ENCODE data around the gene KCNC1. TPM values are rescaled to one million over a fixed set of nuclear protein-coding genes. Genes with fewer than 3 reads are reported as not detected.

Gene KCNC1
- total RNA-seq, 4 donors from 2014 or later: not detected

DNA sequence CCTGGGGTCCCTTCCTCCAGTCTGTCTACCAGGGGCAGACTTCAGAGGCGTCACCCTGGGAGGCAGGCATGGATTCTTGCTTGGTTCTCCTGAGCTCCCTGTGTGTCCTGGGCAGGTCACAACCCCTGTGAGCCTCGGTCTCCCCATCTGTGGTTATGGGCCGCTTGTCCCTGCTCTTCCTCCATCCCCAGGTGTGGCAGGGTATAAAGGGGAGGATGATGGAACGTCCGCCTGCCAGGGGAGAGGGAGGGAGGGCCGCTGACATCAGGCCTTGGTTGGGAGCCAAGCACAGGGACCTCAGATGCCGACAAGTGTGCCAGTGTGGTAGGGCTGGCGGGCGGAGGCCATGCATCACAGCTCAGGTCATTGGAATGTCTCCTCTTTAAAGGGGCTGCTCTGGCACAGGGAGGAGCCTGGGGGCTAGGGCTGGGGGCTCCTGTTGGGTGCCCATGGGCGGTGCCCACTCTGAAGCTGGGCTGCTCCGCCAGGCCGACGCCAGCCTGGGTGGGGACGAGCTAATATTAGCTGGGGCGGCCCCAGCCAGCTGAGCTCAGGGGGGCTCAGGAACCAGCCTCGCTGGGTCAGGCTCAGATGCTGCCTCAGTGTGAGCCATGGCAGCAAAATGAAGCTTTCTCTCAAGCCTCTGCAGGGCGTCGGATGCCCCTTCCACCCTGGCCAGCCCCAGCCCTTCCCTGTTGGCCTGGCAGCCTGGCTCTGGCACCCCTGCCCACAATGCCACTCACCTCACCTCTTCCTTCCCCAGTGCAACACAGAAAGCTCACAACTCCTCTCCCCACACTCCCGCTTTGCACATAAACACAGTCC, 12.8 kb downstream of the KCNC1 start:
- no peaks in the 10 kb centered on the region for H3K4me1 ChIP-seq
- H3K9me3 ChIP-seq: no peaks in the 10 kb centered on the region
- H3K27me3 ChIP-seq: peaks cover 0 to 28% (median 0%) of the 10 kb centered on the region in 4 donors
- H3K4me3 ChIP-seq: no peak overlapping the region
- DNase-seq (ENCODE audit: extremely low spot score): no peak
- WGBS: 79% methylated on average over 18 of the region's 19 CpGs
- no peak for TF ChIP-seq POLR2A (IDR thresholded peaks at IDR 0.05; ENCODE audit: low read depth)
- TF ChIP-seq, protein P1, sequence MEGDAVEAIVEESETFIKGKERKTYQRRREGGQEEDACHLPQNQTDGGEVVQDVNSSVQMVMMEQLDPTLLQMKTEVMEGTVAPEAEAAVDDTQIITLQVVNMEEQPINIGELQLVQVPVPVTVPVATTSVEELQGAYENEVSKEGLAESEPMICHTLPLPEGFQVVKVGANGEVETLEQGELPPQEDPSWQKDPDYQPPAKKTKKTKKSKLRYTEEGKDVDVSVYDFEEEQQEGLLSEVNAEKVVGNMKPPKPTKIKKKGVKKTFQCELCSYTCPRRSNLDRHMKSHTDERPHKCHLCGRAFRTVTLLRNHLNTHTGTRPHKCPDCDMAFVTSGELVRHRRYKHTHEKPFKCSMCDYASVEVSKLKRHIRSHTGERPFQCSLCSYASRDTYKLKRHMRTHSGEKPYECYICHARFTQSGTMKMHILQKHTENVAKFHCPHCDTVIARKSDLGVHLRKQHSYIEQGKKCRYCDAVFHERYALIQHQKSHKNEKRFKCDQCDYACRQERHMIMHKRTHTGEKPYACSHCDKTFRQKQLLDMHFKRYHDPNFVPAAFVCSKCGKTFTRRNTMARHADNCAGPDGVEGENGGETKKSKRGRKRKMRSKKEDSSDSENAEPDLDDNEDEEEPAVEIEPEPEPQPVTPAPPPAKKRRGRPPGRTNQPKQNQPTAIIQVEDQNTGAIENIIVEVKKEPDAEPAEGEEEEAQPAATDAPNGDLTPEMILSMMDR (IDR thresholded peaks at IDR 0.05): no peak
- TF ChIP-seq POLR2AphosphoS5 (IDR thresholded peaks at IDR 0.05): no peak
- no peak for TF ChIP-seq EP300 (IDR thresholded peaks at IDR 0.05)
- no peaks in the 10 kb centered on the region for H3K36me3 ChIP-seq
- intact Hi-C loops (cut with DNase I): no loop called here
- H3K27ac ChIP-seq (replicated peaks in 1 of 4): no peak overlapping the region

DNA sequence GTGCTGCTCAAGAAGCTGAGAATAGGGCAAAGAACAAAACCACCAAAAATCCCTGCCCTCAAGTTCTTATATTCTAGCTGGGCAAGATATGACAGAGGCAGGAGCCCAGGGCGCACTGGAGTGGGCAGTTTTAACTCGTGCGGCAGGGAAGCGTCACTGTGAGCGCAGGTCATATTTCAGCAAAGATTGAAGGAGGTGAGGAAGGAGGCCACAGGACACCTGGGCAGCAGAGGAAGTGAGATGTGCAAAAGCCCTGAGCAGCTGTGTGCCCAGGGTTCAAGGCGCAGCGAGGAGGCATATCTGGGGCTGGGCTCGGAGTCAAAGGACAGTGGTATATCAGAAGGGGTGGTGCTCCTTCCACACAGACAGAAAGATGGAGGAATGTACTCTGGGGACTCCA, 13.5 kb downstream of the KCNC1 start:
- TF ChIP-seq POLR2A (IDR thresholded peaks at IDR 0.05; ENCODE audit: low read depth) (no peak), EP300 (IDR thresholded peaks at IDR 0.05) (no peak), POLR2AphosphoS5 (IDR thresholded peaks at IDR 0.05) (no peak)
- TF ChIP-seq, protein P1 (IDR thresholded peaks at IDR 0.05): no peak
- DNase-seq (ENCODE audit: extremely low spot score): no peak

DNA sequence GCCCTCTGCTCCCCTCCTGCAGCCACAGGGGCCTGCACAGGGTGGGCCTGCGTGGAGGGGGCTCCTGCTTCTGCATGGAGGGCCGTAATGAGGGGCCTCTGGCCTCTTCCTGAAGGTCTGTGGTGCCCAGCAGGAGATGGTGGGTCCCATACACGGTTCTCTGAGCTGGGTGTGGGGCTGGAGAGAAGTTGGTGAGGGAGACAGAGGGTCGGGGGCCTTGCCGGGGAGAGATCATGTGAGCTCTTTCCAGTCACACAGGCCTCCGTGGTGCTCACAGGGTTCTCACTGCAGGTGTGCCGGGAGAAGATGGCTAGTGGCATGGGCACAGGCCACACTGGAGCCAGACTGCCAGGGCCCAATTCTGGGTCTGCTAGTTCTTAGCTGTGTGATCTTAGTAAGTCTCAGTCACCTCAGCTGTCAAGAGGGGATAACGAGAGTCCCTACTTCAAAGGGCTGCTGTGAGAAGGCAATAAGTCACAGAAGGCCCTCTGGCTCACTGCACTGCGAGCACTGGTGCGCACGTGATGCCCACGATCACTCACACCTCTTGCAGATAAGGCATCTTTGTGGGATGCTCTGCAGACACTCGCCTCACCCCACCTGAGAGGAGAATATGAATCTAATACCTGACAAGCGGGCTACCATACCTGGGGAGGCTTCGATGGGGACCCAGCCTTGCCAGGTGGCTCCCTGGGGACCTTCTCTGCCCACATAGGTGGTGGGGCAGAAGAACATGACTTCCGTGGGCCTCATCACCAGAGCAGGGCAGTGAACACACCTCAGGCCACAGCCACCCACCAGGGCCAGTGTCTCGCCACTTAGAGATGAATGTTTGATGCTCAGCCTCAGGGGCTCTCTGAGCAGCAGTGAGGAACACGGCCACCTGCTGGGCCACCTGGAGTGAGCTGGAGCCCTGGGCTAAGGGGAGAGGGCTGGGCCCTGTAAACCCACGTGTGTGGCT, 14.5 kb downstream of the KCNC1 start:
- no peak for DNase-seq (ENCODE audit: extremely low spot score)
- 79% methylated on average over 14 of the region's 19 CpGs for WGBS
- H3K4me1 ChIP-seq: no peaks in the 10 kb centered on the region
- no peak overlapping the region for H3K27ac ChIP-seq (replicated peaks in 1 of 4)
- intact Hi-C loops (cut with DNase I): no loop called here
- H3K9me3 ChIP-seq: no peaks in the 10 kb centered on the region
- TF ChIP-seq POLR2AphosphoS5 (IDR thresholded peaks at IDR 0.05) (no peak), EP300 (IDR thresholded peaks at IDR 0.05) (no peak), POLR2A (IDR thresholded peaks at IDR 0.05; ENCODE audit: low read depth) (no peak)
- TF ChIP-seq, protein P1 (IDR thresholded peaks at IDR 0.05): no peak
- H3K27me3 ChIP-seq: peaks cover 0 to 37% (median 0%) of the 10 kb centered on the region in 4 donors
- H3K4me3 ChIP-seq: no peak overlapping the region
- H3K36me3 ChIP-seq: no peaks in the 10 kb centered on the region

More for the DNA sequence above, 13.5 kb downstream of the KCNC1 start:
- Histone ChIP-seq H3K4me3 (no peak overlapping the region), H3K4me1 (no peaks in the 10 kb centered on the region), H3K27me3 (peaks cover 0 to 27% (median 0%) of the 10 kb centered on the region in 4 donors), H3K36me3 (no peaks in the 10 kb centered on the region), H3K9me3 (no peaks in the 10 kb centered on the region), H3K27ac (replicated peaks in 1 of 4) (no peak overlapping the region)
- 80% methylated on average over 8 of the region's 8 CpGs for WGBS
- intact Hi-C loops (cut with DNase I): no loop called here

DNA sequence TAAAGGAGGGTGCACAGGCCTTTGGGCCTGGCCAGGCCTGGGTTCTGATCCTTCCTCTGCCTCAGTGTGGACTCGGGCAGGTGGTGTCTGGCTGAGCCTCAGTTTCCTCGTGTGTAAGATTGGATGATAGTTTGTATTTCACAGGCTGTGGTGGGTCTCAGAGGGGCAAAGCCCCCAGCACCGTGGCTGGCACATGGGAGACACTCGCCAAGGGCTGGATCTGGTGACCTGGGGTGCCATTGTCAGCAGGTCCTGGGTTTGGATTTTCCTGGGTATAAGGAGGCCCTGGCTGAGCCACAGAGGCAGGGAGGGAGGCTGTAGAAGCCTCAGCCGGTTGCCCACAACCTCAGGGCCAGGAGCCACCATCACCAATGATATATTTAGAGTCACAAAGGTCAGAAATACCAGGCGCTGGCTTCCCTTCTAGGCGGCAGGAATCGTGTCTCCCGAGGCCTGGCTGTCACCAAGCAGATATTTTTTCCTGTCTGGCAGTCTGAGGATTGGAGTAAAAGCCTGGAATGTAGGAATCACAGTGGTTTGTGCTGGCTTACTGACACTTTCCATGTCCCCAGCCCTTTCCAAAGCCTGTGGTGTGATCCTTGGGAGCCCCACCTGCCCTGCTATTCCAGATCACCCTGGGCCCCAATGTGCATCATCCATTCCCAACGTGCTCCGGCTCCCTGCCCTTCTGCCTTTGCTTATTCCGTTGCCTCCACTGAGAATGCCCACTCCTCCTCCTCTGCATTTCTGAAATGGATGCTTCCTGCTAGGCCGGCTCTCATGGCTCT, 15.6 kb downstream of the KCNC1 start:
- H3K4me3 ChIP-seq: no peak overlapping the region
- intact Hi-C loops (cut with DNase I): no loop called here
- no peaks in the 10 kb centered on the region for H3K36me3 ChIP-seq
- DNase-seq (ENCODE audit: extremely low spot score): no peak
- no peaks in the 10 kb centered on the region for H3K4me1 ChIP-seq
- no peak overlapping the region for H3K27ac ChIP-seq (replicated peaks in 1 of 4)
- peaks cover 0 to 42% (median 0%) of the 10 kb centered on the region in 4 donors for H3K27me3 ChIP-seq
- H3K9me3 ChIP-seq: no peaks in the 10 kb centered on the region
- TF ChIP-seq EP300 (IDR thresholded peaks at IDR 0.05) (no peak), POLR2A (IDR thresholded peaks at IDR 0.05; ENCODE audit: low read depth) (no peak), POLR2AphosphoS5 (IDR thresholded peaks at IDR 0.05) (no peak)
- TF ChIP-seq, protein P1 (IDR thresholded peaks at IDR 0.05): no peak
- 72% methylated on average over 13 of the region's 13 CpGs for WGBS

Data from esophagus muscularis mucosa (tissue), 4 donors.